H1 (cell line): ENCODE measurements around the gene UTS2B. TPM values are rescaled to one million over a fixed set of nuclear protein-coding genes. Genes with fewer than 3 reads are reported as not detected.

Experiments
- CTCF ChIA-PET: fragments of 300-600 bp; sonication (Branson Sonifier 250); formaldehyde crosslinking; loops from one replicate; lab custom pipeline; 2021; ENCODE audit not compliant: partially characterized antibody; lab: Charles Lee
- POLR2A ChIA-PET: fragments of 300-600 bp; sonication (Branson Sonifier 250); formaldehyde crosslinking; loops from one replicate; lab custom pipeline; 2021; ENCODE audit warnings: inconsistent platforms; ENCODE audit not compliant: partially characterized antibody; lab: Charles Lee
- DNase-seq, 2 experiments: peaks; one replicate each; pipeline versions ENCODE4 v3.0.0 to v3.0.0-alpha.2; 2010 to 2022; ENCODE audit warnings: low spot score in 2 of 2, low read depth in 1 of 2, mixed read lengths in 1 of 2
- FAIRE-seq: peaks from 2 replicates; lab custom pipeline; 2011; peaks lifted over from hg19 to GRCh38; lab: Jason Lieb, UNC
- H2AFZ ChIP-seq: 2 replicates; pipeline ENCODE4 v1.8.1; 2012; ENCODE audit warnings: low read length, inconsistent platforms
- H2AK5ac ChIP-seq: 2 replicates; pipeline ENCODE4 v1.6.1; 2013; ENCODE audit warnings: low read depth, low read length
- H2BK120ac ChIP-seq: replicated peaks from 2 replicates; pipeline ENCODE3; 2013; ENCODE audit warnings: low read depth, low read length, inconsistent platforms
- H2BK12ac ChIP-seq: 2 replicates; pipeline ENCODE4 v1.6.1; 2013; ENCODE audit warnings: low read depth, low read length
- H2BK15ac ChIP-seq: 2 replicates; pipeline ENCODE4 v1.6.1; 2013; ENCODE audit warnings: low read length
- H2BK20ac ChIP-seq: 2 replicates; pipeline ENCODE4 v1.6.1; 2013; ENCODE audit warnings: low read length
- H2BK5ac ChIP-seq: 2 replicates; pipeline ENCODE4 v1.6.1; 2013; ENCODE audit warnings: low read depth, low read length
- H3K14ac ChIP-seq: 2 replicates; pipeline ENCODE4 v1.6.1; 2013; ENCODE audit warnings: inconsistent platforms; ENCODE audit not compliant: insufficient read length
- H3K18ac ChIP-seq: 2 replicates; pipeline ENCODE4 v1.6.1; 2013; ENCODE audit warnings: low read length; ENCODE audit errors: extremely low read depth
- H3K23ac ChIP-seq: 2 replicates; pipeline ENCODE4 v1.6.1; 2013; ENCODE audit warnings: inconsistent platforms; ENCODE audit not compliant: insufficient read length
- H3K23me2 ChIP-seq: 2 replicates; pipeline ENCODE4 v1.6.1; 2013; ENCODE audit warnings: low read depth, low read length
- H3K27ac ChIP-seq: 2 replicates; pipeline ENCODE4 v1.6.1; 2011; ENCODE audit warnings: low read depth, low read length, inconsistent platforms
- H3K27me3 ChIP-seq, 4 experiments: replicated peaks in 1 of 4; 1 replicate in 1 of 4; 2 replicates in 3 of 4; pipeline versions ENCODE4 v1.6.1 to v1.8.1; 2011 to 2013; ENCODE audit warnings: low read length in 3 of 4, mild to moderate bottlenecking in 3 of 4, inconsistent platforms in 2 of 4, mixed read lengths in 2 of 4, moderate library complexity in 1 of 4; ENCODE audit not compliant: control insufficient read depth in 3 of 4, insufficient read depth in 3 of 4; ENCODE audit errors: extremely low read depth in 1 of 4
- H3K36me3 ChIP-seq, 4 experiments: 2 replicates each; pipeline versions ENCODE4 v1.6.1 to v1.8.1; 2011 to 2013; ENCODE audit warnings: mild to moderate bottlenecking in 4 of 4, low read length in 3 of 4, moderate library complexity in 2 of 4, control low read depth in 1 of 4, inconsistent platforms in 1 of 4; ENCODE audit not compliant: insufficient read depth in 4 of 4, control insufficient read depth in 2 of 4
- H3K4ac ChIP-seq: replicated peaks from 2 replicates; pipeline ENCODE3; 2013; ENCODE audit warnings: low read length, low read depth, mixed read lengths, inconsistent platforms; ENCODE audit not compliant: insufficient read length
- H3K4me1 ChIP-seq, 4 experiments: replicated peaks in 1 of 4; 1 replicate in 1 of 4; 2 replicates in 3 of 4; pipeline versions ENCODE4 v1.6.1 to v1.8.1; 2011 to 2013; ENCODE audit warnings: low read length in 3 of 4, inconsistent platforms in 2 of 4, mixed read lengths in 1 of 4; ENCODE audit not compliant: insufficient read depth in 4 of 4, control insufficient read depth in 3 of 4
- H3K4me2 ChIP-seq, 2 experiments: 2 replicates each; pipeline versions ENCODE4 v1.6.1 to v1.8.1; 2011 to 2013; ENCODE audit warnings: low read depth in 2 of 2, low read length in 2 of 2, control low read depth in 1 of 2, inconsistent platforms in 1 of 2, mild to moderate bottlenecking in 1 of 2; ENCODE audit not compliant: insufficient read depth in 1 of 2
- H3K4me3 ChIP-seq, 4 experiments: fragments of 200-600, 300-600 bp in 1 of 4; sonication (generic), shearing (Covaris generic), sonication (Bioruptor Twin) in 1 of 4; 2 replicates each; pipeline versions ENCODE4 v1.5.1 to v1.8.1; 2011 to 2016; ENCODE audit warnings: low read length in 4 of 4, low read depth in 3 of 4, control low read depth in 2 of 4, inconsistent platforms in 2 of 4, mild to moderate bottlenecking in 2 of 4, mixed read lengths in 1 of 4, moderate library complexity in 1 of 4; ENCODE audit not compliant: insufficient read depth in 2 of 4; ENCODE audit errors: extremely low read depth in 1 of 4
- H3K56ac ChIP-seq: replicated peaks from 2 replicates; pipeline ENCODE3; 2013; ENCODE audit warnings: low read depth, mild to moderate bottlenecking, mixed read lengths, low read length, inconsistent platforms; ENCODE audit not compliant: insufficient read length
- H3K79me1 ChIP-seq: 2 replicates; pipeline ENCODE4 v1.6.1; 2013; ENCODE audit warnings: low read depth, low read length, control low read depth
- H3K79me2 ChIP-seq, 2 experiments: 2 replicates each; pipeline versions ENCODE4 v1.6.1 to v1.8.1; 2012 to 2013; ENCODE audit warnings: low read length in 2 of 2, mild to moderate bottlenecking in 2 of 2, inconsistent platforms in 1 of 2; ENCODE audit not compliant: insufficient read depth in 2 of 2, control insufficient read depth in 1 of 2
- H3K9ac ChIP-seq, 4 experiments: replicated peaks in 1 of 4; 1 replicate in 1 of 4; 2 replicates in 3 of 4; pipeline versions ENCODE4 v1.6.1 to v1.8.1; 2011 to 2013; ENCODE audit warnings: low read depth in 3 of 4, low read length in 3 of 4, control low read depth in 2 of 4, mild to moderate bottlenecking in 2 of 4, moderate library complexity in 2 of 4, inconsistent platforms in 1 of 4; ENCODE audit errors: extremely low read depth in 1 of 4
- H3K9me3 ChIP-seq, 2 experiments: 2 replicates each; pipeline versions ENCODE4 v1.6.1 to v1.8.1; 2012 to 2013; ENCODE audit warnings: mild to moderate bottlenecking in 2 of 2, moderate library complexity in 2 of 2, control low read depth in 1 of 2, inconsistent platforms in 1 of 2, low read depth in 1 of 2, low read length in 1 of 2, mixed read lengths in 1 of 2; ENCODE audit not compliant: insufficient read depth in 2 of 2
- H4K20me1 ChIP-seq, 2 experiments: replicated peaks in 1 of 2; 2 replicates each; pipeline versions ENCODE3 to v1.8.1; 2011 to 2013; ENCODE audit warnings: inconsistent platforms in 2 of 2, low read length in 2 of 2, mild to moderate bottlenecking in 1 of 2; ENCODE audit not compliant: insufficient read depth in 2 of 2, control insufficient read depth in 1 of 2
- H4K5ac ChIP-seq: 2 replicates; pipeline ENCODE4 v1.6.1; 2013; ENCODE audit warnings: low read length, low read depth, mixed read lengths, inconsistent platforms; ENCODE audit not compliant: insufficient read length
- H4K8ac ChIP-seq: 2 replicates; pipeline ENCODE4 v1.8.0; 2013; ENCODE audit warnings: mild to moderate bottlenecking, moderate library complexity, low read length, inconsistent platforms; ENCODE audit not compliant: insufficient read depth; ENCODE audit errors: extremely low read depth
- H4K91ac ChIP-seq: replicated peaks from 2 replicates; pipeline ENCODE3; 2013; ENCODE audit warnings: low read length, mixed read lengths, inconsistent platforms; ENCODE audit not compliant: insufficient read length
- EGR1 ChIP-seq: IDR thresholded peaks from 2 replicates; pipeline ENCODE4 v1.6.1; 2011; ENCODE audit warnings: low read depth, low read length, borderline replicate concordance
- RNF2 ChIP-seq: fragments of 200-900, 300-1000 bp; sonication (generic); IDR thresholded peaks from 2 replicates; pipeline ENCODE4 v1.7.1; 2016; ENCODE audit warnings: borderline replicate concordance, low read depth, mild to moderate bottlenecking, antibody characterized with exemption, low read length; ENCODE audit not compliant: poor library complexity, severe bottlenecking; ENCODE audit errors: missing control alignments
- WGBS, 2 experiments: shearing (Covaris generic) in 1 of 2; methylation state at CpG; one replicate each; pipeline versions ENCODE4 v1.1.6 to v1.1.7; 2013 to 2015; ENCODE audit warnings: low lambda C conversion rate in 2 of 2, mixed read lengths in 2 of 2, inconsistent platforms in 1 of 2, low coverage in 1 of 2, missing lambda C conversion rate in 1 of 2; ENCODE audit not compliant: insufficient replicate concordance in 2 of 2, insufficient coverage in 1 of 2, insufficient read length in 1 of 2; ENCODE audit errors: extremely low coverage in 1 of 2, missing lambda C conversion rate in 1 of 2; 5-methylcytosine and 5-hydroxymethylcytosine counted together
- polyA plus RNA-seq, 7 experiments: library from polyadenylated mRNA; depleted of rRNA in 3 of 7; stranded (reverse) in 5 of 7; unstranded in 2 of 7; fragments of >200 nt in 5 of 7; fragments of 200-250 nt in 2 of 7; gene quantifications; 1 replicate in 5 of 7; 2 replicates in 1 of 7; 4 replicates in 1 of 7; pipeline versions ENCODE4 v1.2.1 to v1.2.3, GENCODE V29; 2011 to 2013; ENCODE audit warnings: missing spikeins in 2 of 7, mixed read lengths in 2 of 7
- total RNA-seq: library from RNA; stranded (reverse); fragmentation: NEBNext Ultra II Directional; extraction: Animal tissue kit (Norgen Biotek cat#: 25700); gene quantifications from 2 replicates; pipeline ENCODE4 v1.2.1, GENCODE V29; 2021

The UTS2B gene
- total and polyA plus RNA-seq, 2 of the 8 experiments (the other 6 are each of a cell fraction or from before 2014, with no cell fraction given), result not detected

- no peak overlapping the region for H2BK20ac ChIP-seq
- H4K20me1 ChIP-seq, result no peaks in the 10 kb centered on the region
- H3K18ac ChIP-seq, result no peak overlapping the region
- DNase-seq, result no peak
- POLR2A ChIA-PET, result interaction anchor here (1.5 kb wide), 1 partner anchor 12 kb away, joined by 4 read pairs; no protein-coding TSS in a partner anchor
- no peak for FAIRE-seq
- no peak overlapping the region for H2BK5ac ChIP-seq
- no peak overlapping the region for H2BK15ac ChIP-seq
- no peak overlapping the region for H3K4me3 ChIP-seq
- 27% methylated on average over 2 of the region's 2 CpGs; no CpG with 5 or more reads in 1 of the 2 experiments for WGBS, 2 experiments
- H3K4ac ChIP-seq, result no peak overlapping the region
- no peak overlapping the region for H4K5ac ChIP-seq
- H3K4me1 ChIP-seq, result peaks cover 0 to 5% (median 3%) of the 10 kb centered on the region in 4 experiments; a peak in 3 of 7 replicates
- TF ChIP-seq EGR1 (no peak), RNF2 (no peak)
- no peak overlapping the region for H4K8ac ChIP-seq
- no peak overlapping the region for H3K9ac ChIP-seq
- H3K27ac ChIP-seq, result no peak overlapping the region
- H2BK12ac ChIP-seq, result no peak overlapping the region
- no peak overlapping the region for H2AFZ ChIP-seq
- no peaks in the 10 kb centered on the region for H3K23me2 ChIP-seq
- H2AK5ac ChIP-seq, result no peak overlapping the region
- H4K91ac ChIP-seq, result no peak overlapping the region
- CTCF ChIA-PET, result no interaction called here
- H3K9me3 ChIP-seq, result no peaks in the 10 kb centered on the region
- no peaks in the 10 kb centered on the region for H3K79me1 ChIP-seq
- no peak overlapping the region for H3K14ac ChIP-seq
- no peak overlapping the region for H3K56ac ChIP-seq
- no peaks in the 10 kb centered on the region for H3K27me3 ChIP-seq
- no peak overlapping the region for H2BK120ac ChIP-seq
- peaks cover 0 to 19% (median 0%) of the 10 kb centered on the region in 4 experiments; a peak in 3 of 8 replicates for H3K36me3 ChIP-seq
- H3K79me2 ChIP-seq, result no peaks in the 10 kb centered on the region
- no peak overlapping the region for H3K23ac ChIP-seq
- H3K4me2 ChIP-seq, result no peak overlapping the region
These were observed 49.1 kb upstream of the UTS2B start for GRCh38 chr3:191379446-191379845.
